ENCODE results near the gene CH25H.

DNA sequence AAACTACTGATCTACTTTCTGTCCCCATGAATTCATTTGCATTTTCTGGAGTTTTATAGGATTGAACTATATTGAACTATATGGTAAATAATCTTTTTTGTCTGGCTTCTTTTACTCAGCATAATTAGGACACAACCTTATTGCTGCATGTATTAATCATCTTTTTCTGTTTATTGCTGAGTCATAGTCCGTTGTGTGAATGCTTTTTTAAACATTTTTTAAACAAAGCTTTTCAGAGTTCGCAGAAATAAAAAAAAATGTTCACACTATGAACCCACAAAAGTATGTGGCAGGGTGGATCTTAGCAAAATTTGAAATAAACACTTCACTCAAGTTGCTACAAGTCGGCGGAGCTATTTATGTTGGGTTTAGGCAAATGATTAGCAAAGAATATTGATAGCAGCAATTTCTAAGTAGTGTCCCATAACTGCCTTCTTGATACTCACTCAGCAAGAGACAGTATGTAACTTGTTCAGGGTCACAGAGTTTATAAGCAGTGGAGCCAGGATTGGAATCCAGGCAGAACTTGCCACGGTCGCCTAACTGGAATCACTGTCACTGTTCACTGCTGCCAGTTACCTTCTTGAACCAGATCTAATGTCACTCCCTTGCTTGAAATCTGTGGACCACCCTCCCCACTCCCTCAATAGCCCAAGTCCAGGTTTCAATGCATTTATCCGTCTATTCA, 5.6 kb downstream of the CH25H start:
- TF ChIP-seq, protein P1, sequence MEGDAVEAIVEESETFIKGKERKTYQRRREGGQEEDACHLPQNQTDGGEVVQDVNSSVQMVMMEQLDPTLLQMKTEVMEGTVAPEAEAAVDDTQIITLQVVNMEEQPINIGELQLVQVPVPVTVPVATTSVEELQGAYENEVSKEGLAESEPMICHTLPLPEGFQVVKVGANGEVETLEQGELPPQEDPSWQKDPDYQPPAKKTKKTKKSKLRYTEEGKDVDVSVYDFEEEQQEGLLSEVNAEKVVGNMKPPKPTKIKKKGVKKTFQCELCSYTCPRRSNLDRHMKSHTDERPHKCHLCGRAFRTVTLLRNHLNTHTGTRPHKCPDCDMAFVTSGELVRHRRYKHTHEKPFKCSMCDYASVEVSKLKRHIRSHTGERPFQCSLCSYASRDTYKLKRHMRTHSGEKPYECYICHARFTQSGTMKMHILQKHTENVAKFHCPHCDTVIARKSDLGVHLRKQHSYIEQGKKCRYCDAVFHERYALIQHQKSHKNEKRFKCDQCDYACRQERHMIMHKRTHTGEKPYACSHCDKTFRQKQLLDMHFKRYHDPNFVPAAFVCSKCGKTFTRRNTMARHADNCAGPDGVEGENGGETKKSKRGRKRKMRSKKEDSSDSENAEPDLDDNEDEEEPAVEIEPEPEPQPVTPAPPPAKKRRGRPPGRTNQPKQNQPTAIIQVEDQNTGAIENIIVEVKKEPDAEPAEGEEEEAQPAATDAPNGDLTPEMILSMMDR (conservative IDR thresholded peaks at IDR 0.05), result no peak
- TF ChIP-seq ZFX (IDR thresholded peaks at IDR 0.05), result no peak

Data from C4-2B (cell line).